HL-60 (cell line): ENCODE data around the gene TRAM2.

ENCODE experiments used
- DNase-seq, 2 experiments: peaks; one replicate each; pipeline ENCODE4 v3.0.0-alpha.2; 2010 to 2020; ENCODE audit warnings: low read depth in 1 of 2, low spot score in 1 of 2
- H3K27ac ChIP-seq: fragments of 250-450 bp; sonication (Bioruptor Pico); replicated peaks from 2 replicates; pipeline ENCODE4 v1.5.1; 2020; ENCODE audit warnings: mild to moderate bottlenecking, moderate library complexity
- H3K27me3 ChIP-seq: fragments of 250-450 bp; sonication (Bioruptor Pico); 2 replicates; pipeline ENCODE4 v1.5.1; 2021; ENCODE audit warnings: mild to moderate bottlenecking, moderate library complexity; ENCODE audit not compliant: insufficient read depth, poor library complexity, severe bottlenecking
- H3K4me3 ChIP-seq: replicated peaks from 2 replicates; pipeline ENCODE4 v1.5.1; 2011; ENCODE audit warnings: mild to moderate bottlenecking, control low read depth, low read length; ENCODE audit not compliant: insufficient read depth
- GABPA ChIP-seq: IDR thresholded peaks from 2 replicates; pipeline ENCODE4 v1.6.1; 2012; ENCODE audit warnings: low read depth
- POLR2AphosphoS5 ChIP-seq: IDR thresholded peaks from 2 replicates; pipeline ENCODE4 v1.6.1; 2012; ENCODE audit warnings: low read depth
- SPI1 ChIP-seq: IDR thresholded peaks from 2 replicates; pipeline ENCODE4 v1.6.1; 2012; ENCODE audit warnings: low read depth, mild to moderate bottlenecking, borderline replicate concordance
- TF ChIP-seq, protein P1 (sequence below): IDR thresholded peaks from one replicate; pipeline ENCODE4 v1.5.1; 2011; ENCODE audit warnings: low read length, control low read depth, inconsistent platforms; ENCODE audit not compliant: insufficient read depth
- TF ChIP-seq, protein P2 (sequence below): IDR thresholded peaks from 2 replicates; pipeline ENCODE4 v1.6.1; 2012; ENCODE audit warnings: low read depth; ENCODE audit not compliant: insufficient replicate concordance

Gene TRAM2

DNA sequence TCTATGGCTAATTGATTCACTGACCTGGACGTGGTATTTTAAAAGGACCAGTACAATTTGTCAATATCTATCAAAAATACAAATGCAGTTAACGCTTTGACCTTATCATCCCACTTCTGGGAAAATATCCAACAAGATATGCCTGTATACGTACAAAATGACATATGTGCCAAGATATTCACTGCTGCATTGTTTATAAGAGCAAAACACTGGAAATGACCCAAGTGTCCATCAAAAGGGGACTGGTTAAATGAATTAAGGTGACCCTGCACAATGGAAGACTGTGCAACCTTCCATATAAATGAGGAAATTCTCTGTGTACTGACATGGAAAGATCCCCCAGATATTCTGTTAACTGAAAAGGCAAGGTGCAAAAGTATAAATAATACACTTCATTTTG lies 13.9 kb downstream of the TRAM2 start:
- no peak overlapping the region for H3K4me3 ChIP-seq
- H3K27ac ChIP-seq, result no peak overlapping the region
- no peaks in the 10 kb centered on the region for H3K27me3 ChIP-seq
- TF ChIP-seq GABPA, result no peak
- TF ChIP-seq, protein P1, sequence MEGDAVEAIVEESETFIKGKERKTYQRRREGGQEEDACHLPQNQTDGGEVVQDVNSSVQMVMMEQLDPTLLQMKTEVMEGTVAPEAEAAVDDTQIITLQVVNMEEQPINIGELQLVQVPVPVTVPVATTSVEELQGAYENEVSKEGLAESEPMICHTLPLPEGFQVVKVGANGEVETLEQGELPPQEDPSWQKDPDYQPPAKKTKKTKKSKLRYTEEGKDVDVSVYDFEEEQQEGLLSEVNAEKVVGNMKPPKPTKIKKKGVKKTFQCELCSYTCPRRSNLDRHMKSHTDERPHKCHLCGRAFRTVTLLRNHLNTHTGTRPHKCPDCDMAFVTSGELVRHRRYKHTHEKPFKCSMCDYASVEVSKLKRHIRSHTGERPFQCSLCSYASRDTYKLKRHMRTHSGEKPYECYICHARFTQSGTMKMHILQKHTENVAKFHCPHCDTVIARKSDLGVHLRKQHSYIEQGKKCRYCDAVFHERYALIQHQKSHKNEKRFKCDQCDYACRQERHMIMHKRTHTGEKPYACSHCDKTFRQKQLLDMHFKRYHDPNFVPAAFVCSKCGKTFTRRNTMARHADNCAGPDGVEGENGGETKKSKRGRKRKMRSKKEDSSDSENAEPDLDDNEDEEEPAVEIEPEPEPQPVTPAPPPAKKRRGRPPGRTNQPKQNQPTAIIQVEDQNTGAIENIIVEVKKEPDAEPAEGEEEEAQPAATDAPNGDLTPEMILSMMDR, result no peak
- DNase-seq, result no peak

DNA sequence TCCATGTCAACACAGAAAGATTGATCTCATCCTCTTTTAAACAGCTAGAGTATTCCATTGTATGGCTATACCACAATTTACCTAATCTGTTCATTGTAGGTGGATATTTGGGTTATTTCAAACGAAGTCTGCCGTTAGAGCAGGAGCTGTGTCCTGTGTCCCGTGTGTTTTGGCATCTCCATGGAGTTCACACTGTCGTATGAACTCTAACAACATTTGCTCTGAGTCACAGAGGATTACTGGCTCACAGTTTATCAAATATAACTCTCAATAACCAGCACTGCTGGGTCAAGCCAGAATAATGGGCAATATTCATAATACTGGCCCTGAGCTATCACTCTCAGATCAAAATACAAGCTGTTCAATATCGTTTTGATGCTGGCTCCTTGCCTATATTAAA lies 16.4 kb downstream of the TRAM2 start:
- Histone ChIP-seq H3K27ac (no peak overlapping the region), H3K27me3 (no peaks in the 10 kb centered on the region), H3K4me3 (no peak overlapping the region)
- no peak for TF ChIP-seq SPI1
- TF ChIP-seq, protein P1, result no peak
- DNase-seq, result no peak

DNA sequence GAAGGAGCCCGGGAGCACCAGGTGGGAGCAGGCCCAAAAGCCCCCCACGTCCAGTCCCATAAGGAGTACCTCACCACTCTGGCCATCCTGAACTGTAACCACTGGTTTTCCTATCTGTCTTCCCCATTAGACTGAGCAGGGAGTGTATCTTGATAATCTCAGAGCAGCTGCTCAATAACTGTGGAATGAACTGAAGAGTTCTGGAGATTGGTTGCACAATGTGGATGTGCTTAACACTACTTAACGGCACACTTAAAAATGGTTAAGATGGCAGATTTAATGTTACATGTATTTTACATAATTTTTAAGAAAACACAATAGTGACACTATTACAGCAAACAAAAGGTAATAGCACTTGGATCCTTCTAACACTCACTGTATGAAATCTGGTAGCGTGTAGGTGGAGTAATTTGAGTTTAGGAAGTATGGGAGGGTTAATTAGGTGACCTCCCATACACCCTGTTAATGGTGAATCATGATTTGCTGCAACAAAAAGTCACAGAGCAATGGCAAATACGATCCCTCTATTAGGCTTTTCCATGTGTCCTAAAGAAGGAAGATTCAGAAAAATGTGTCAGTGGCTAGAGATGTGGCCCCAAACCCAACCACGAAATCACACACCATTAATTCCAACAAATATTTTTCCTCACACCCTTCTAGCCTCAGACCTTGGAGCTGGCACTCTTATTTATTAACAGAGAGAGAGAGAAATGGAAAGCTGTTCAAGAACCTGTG lies 18.4 kb downstream of the TRAM2 start:
- no peak for DNase-seq
- TF ChIP-seq, protein P2, sequence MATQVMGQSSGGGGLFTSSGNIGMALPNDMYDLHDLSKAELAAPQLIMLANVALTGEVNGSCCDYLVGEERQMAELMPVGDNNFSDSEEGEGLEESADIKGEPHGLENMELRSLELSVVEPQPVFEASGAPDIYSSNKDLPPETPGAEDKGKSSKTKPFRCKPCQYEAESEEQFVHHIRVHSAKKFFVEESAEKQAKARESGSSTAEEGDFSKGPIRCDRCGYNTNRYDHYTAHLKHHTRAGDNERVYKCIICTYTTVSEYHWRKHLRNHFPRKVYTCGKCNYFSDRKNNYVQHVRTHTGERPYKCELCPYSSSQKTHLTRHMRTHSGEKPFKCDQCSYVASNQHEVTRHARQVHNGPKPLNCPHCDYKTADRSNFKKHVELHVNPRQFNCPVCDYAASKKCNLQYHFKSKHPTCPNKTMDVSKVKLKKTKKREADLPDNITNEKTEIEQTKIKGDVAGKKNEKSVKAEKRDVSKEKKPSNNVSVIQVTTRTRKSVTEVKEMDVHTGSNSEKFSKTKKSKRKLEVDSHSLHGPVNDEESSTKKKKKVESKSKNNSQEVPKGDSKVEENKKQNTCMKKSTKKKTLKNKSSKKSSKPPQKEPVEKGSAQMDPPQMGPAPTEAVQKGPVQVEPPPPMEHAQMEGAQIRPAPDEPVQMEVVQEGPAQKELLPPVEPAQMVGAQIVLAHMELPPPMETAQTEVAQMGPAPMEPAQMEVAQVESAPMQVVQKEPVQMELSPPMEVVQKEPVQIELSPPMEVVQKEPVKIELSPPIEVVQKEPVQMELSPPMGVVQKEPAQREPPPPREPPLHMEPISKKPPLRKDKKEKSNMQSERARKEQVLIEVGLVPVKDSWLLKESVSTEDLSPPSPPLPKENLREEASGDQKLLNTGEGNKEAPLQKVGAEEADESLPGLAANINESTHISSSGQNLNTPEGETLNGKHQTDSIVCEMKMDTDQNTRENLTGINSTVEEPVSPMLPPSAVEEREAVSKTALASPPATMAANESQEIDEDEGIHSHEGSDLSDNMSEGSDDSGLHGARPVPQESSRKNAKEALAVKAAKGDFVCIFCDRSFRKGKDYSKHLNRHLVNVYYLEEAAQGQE, result no peak
- no peak for TF ChIP-seq POLR2AphosphoS5
- TF ChIP-seq SPI1, result no peak
- TF ChIP-seq, protein P1, result no peak
- TF ChIP-seq GABPA, result no peak
- Histone ChIP-seq H3K4me3 (no peak overlapping the region), H3K27me3 (no peaks in the 10 kb centered on the region), H3K27ac (no peak overlapping the region)

DNA sequence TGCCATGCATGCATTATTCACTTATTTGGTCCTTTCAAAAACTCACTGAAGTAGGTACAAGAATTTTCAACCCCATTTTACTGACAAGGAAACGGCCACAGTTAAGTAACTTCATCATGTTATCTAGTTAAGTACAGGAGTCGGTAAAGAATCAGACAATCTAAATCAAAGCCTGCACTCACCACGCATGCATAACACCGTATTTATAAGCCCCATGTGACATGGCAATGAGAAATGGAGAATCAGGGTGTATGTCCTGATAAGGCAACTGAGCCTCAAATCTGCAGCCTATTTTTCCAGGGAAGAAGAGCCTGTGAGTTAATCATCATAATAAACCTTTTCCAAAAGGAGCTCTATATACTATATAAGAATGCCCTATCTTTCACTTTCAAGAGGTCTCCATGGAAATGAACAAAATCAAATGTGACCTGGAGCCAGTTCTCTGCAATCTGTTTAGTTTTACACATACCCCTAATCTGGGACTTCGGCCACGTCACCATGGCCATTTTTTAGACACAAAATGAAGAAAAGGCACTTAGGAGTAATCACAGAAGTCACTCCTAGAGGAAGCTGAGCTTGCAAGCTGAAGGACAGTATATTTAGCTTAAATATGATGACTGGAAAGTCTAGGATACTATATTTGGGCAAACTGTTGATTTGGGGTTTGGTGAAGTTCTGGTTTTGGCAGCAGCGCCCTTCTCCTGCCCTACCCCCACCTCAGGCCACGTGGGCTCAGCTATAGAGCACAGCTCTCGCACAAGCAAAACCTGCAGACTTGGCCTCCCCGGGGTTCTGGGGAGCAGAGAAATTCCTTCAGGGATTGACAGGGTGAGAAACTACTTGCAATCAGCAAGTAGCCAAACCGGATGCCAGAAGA lies 19.2 kb downstream of the TRAM2 start:
- DNase-seq, result no peak

More for the DNA sequence above, 19.2 kb downstream of the TRAM2 start:
- H3K27me3 ChIP-seq, result no peaks in the 10 kb centered on the region
- TF ChIP-seq, protein P2, result no peak
- TF ChIP-seq SPI1, result no peak
- TF ChIP-seq, protein P1, result no peak
- no peak for TF ChIP-seq POLR2AphosphoS5
- no peak for TF ChIP-seq GABPA
- H3K27ac ChIP-seq, result no peak overlapping the region
- H3K4me3 ChIP-seq, result no peak overlapping the region
